Naive thymus-derived CD8-positive, alpha-beta T cell (primary cell): ENCODE data around the gene PSAP. TPM values are rescaled to one million over a fixed set of nuclear protein-coding genes. Genes with fewer than 3 reads are reported as not detected.

Source experiments
- ATAC-seq, 2 donors: fragments of 150-1000 bp; cut with Tn5 transposase in 1 of 2; sonication (Bioruptor Pico), chemical (Tn5 transposase) in 1 of 2; 1 replicate in 1 of 2; 2 replicates in 1 of 2; pipeline ENCODE4 v1.10.0; 2021; ENCODE audit warnings: mild to moderate bottlenecking in 2 of 2, moderate library complexity in 2 of 2
- POLR2A ChIA-PET: fragments of 350-600 bp; sonication (Branson Sonifier 250); formaldehyde crosslinking; loops from one replicate; lab custom pipeline; 2021; ENCODE audit warnings: antibody characterized with exemption; lab: Charles Lee
- DNase-seq, 10 donors: peaks; one replicate each; pipeline versions ENCODE4 v3.0.0 to v3.0.0-alpha.2; 2020 to 2022
- H3K27ac Mint-ChIP-seq, 10 donors: one replicate each; pipeline ENCODE4 v1.8.0; 2020 to 2022; ENCODE audit warnings: mild to moderate bottlenecking in 10 of 10, mixed read lengths in 10 of 10, moderate library complexity in 4 of 10, inconsistent platforms in 1 of 10
- H3K27me3 Mint-ChIP-seq, 5 donors: one replicate each; pipeline ENCODE4 v1.8.0; 2021 to 2022; ENCODE audit warnings: mixed read lengths in 5 of 5
- H3K36me3 Mint-ChIP-seq, 3 donors: one replicate each; pipeline ENCODE4 v1.8.0; 2020 to 2022; ENCODE audit warnings: mixed read lengths in 3 of 3, mild to moderate bottlenecking in 2 of 3, inconsistent platforms in 1 of 3
- H3K4me1 Mint-ChIP-seq, 4 donors: one replicate each; pipeline ENCODE4 v1.8.0; 2021 to 2022; ENCODE audit warnings: mixed read lengths in 4 of 4
- H3K4me3 Mint-ChIP-seq, 10 donors: one replicate each; pipeline ENCODE4 v1.8.0; 2020 to 2022; ENCODE audit warnings: mild to moderate bottlenecking in 10 of 10, mixed read lengths in 10 of 10, moderate library complexity in 6 of 10, inconsistent platforms in 1 of 10
- H3K9me3 Mint-ChIP-seq, 9 donors: one replicate each; pipeline ENCODE4 v1.8.0; 2020 to 2022; ENCODE audit warnings: mixed read lengths in 9 of 9, mild to moderate bottlenecking in 3 of 9, inconsistent platforms in 1 of 9, moderate library complexity in 1 of 9
- polyA plus RNA-seq, 3 donors: library from polyadenylated mRNA; unstranded; fragments of 300-500 nt; fragmentation: Illumina TruSeq; gene quantifications; one replicate each; pipeline ENCODE4 v1.2.3, GENCODE V29; 2021
- total RNA-seq, 8 experiments: library from RNA in 2 of 8; stranded (reverse) in 2 of 8; gene quantifications; one replicate each; pipeline ENCODE4 v1.2.3 and lab custom pipeline; 2021 to 2026

PSAP gene
- total and polyA plus RNA-seq, 5 experiments from 2014 or later = 203 to 442 (median 389) TPM

DNA sequence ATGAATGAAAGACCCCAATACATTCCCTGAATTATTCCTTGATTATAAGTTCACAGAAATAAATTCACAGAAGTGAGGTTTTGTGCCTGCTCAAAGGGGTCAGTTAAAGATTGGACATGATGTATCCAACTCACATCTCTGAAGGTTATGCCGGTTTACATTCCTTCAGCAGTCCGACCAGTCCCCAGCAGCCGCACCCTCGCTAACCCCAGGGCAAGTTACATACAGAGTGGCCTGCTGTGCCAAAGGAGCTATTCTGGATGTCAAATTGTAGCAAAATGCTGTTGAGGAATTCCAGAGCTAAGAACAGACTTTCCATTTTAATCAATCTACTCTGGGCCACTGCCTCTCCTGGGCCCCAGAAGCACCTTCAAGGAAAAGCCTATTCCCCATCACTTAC, 20.3 kb downstream of the PSAP start:
- H3K27ac Mint-ChIP-seq = peak overlapping the region in 1 of 10 donors; percentile 61
- H3K4me1 Mint-ChIP-seq = peaks cover 2 to 30% (median 9%) of the 10 kb centered on the region in 4 donors
- no peak for DNase-seq
- POLR2A ChIA-PET = no interaction called here
- H3K9me3 Mint-ChIP-seq = no peaks in the 10 kb centered on the region
- no peak overlapping the region for H3K4me3 Mint-ChIP-seq
- no peak for ATAC-seq
- H3K27me3 Mint-ChIP-seq = no peaks in the 10 kb centered on the region
- H3K36me3 Mint-ChIP-seq = peaks cover 5 to 74% (median 18%) of the 10 kb centered on the region in 3 donors

DNA sequence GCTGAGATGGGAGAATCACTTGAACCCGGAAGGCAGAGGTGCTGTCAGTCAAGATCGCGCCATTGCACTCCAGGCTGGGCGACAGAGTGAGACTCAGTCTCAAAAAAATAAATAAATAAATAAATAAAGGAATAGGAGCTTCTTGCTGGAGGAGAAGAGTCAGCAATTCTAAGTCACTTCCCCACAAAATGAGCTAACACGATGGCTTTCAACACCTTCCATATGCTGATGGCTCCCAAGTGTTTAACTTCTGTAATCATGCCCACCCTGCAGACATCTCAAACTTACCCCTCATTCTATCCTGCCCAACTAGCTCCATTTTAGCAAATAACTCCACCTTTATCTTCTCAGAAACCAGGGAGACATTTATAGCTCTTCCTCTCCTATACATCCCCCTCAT, 21.2 kb downstream of the PSAP start:
- ATAC-seq = no peak
- POLR2A ChIA-PET = interaction anchor here (0.8 kb wide), 1 partner anchor 11 kb away, joined by 4 read pairs; no protein-coding TSS in a partner anchor
- Mint-ChIP-seq H3K4me1 (peaks cover 0 to 27% (median 7%) of the 10 kb centered on the region in 4 donors), H3K27me3 (no peaks in the 10 kb centered on the region), H3K36me3 (peaks cover 5 to 81% (median 20%) of the 10 kb centered on the region in 3 donors), H3K4me3 (no peak overlapping the region), H3K27ac (peak overlapping the region in 2 of 10 donors; percentile 52 to 61), H3K9me3 (no peaks in the 10 kb centered on the region)
- DNase-seq = no peak

DNA sequence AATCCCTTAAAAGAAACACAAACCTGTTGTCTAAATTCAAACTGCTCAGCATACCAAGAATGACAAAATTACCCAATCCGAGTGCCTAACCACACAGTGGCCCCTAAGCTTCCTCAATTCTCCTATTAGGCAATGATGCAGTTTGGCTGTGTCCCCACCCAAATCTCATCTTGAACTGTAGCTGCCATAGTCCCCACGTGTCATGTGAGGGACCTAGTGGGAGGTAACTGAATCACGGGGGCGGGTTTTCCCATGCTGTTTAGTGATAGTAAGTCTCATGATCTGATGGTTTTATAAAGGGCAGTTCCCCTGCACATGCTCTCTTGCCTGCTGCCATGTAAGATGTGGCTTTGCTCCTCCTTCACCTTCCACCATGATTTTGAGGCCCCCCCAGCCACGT, 21.9 kb downstream of the PSAP start:
- H3K27ac Mint-ChIP-seq = peak overlapping the region in 1 of 10 donors; percentile 23
- peaks cover 0 to 20% (median 7%) of the 10 kb centered on the region in 4 donors for H3K4me1 Mint-ChIP-seq
- no peaks in the 10 kb centered on the region for H3K9me3 Mint-ChIP-seq
- POLR2A ChIA-PET = no interaction called here
- DNase-seq = no peak
- no peaks in the 10 kb centered on the region for H3K27me3 Mint-ChIP-seq
- H3K36me3 Mint-ChIP-seq = peaks cover 5 to 85% (median 20%) of the 10 kb centered on the region in 3 donors
- H3K4me3 Mint-ChIP-seq = peak overlapping the region in 1 of 10 donors; percentile 17
- ATAC-seq = no peak

DNA sequence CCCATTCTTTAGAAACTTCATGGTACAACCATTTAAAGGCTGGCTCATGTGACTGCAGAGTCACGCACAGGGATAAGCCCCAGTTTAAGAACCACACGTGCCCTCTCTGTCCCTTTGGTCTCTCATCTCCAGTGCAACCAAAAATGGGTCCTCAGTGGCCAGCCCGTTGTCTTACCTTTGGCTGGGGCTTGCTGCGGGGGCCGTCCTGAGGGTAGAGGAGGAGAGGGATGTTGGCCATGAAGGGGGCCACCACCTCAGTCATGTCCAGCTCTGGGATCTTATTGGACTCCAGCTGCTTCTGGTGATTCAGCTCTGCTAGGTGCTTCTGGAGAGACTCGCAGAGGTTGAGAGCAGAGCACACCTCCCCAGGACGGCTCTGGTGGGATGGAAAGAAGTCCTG, 22.3 kb downstream of the PSAP start:
- DNase-seq = no peak
- Mint-ChIP-seq H3K36me3 (peaks cover 5 to 81% (median 20%) of the 10 kb centered on the region in 3 donors), H3K4me3 (no peak overlapping the region), H3K9me3 (no peaks in the 10 kb centered on the region), H3K4me1 (peaks cover 0 to 17% (median 5%) of the 10 kb centered on the region in 4 donors), H3K27me3 (no peaks in the 10 kb centered on the region), H3K27ac (peak overlapping the region in 1 of 10 donors; percentile 44)
- no peak for ATAC-seq
- POLR2A ChIA-PET = no interaction called here

DNA sequence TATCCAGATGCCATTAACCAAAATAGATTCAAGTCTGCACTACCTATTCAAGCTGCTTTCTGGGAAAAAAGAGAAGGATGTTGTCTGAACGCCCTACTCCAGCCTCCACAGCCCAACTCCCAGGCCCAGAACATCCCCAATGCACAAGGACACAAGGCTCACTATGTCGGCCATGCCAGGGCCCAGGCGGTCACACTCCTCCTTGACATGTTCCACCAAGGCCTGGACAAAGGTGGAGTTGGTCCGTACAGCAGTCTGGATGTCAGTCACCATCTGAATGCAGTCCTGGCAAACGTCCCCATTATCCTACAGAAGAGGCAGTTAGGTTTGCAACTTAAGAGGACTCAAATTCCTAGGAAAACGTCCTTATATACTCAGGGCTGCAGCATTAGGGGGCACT, 23.2 kb downstream of the PSAP start:
- POLR2A ChIA-PET = no interaction called here
- Mint-ChIP-seq H3K36me3 (peaks cover 5 to 79% (median 20%) of the 10 kb centered on the region in 3 donors), H3K27me3 (no peaks in the 10 kb centered on the region), H3K9me3 (no peaks in the 10 kb centered on the region), H3K4me3 (no peak overlapping the region), H3K27ac (no peak overlapping the region), H3K4me1 (peaks cover 0 to 9% (median 2%) of the 10 kb centered on the region in 4 donors)
- DNase-seq = no peak
- ATAC-seq = no peak

DNA sequence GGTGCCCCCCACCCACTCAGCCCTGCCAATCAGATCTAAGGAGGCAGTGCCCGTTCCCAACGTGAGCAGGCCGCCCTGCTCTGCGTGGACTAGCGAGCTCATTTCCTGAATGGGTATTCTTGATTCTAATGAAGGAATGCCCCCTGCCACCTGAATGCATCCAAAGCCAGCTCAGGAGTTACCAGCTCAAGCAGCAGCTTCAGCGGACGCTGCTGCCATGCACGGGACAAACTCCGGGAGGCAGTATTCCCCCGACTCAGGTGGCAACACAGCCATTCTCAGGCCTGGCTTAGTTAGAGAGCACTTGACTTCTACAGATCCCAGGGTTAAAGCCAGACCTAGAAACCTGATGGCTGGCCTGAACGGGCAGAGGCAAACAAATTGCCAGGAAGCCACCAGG, 25.8 kb downstream of the PSAP start:
- no peak for ATAC-seq
- H3K9me3 Mint-ChIP-seq = no peaks in the 10 kb centered on the region
- no peak overlapping the region for H3K4me3 Mint-ChIP-seq
- POLR2A ChIA-PET = no interaction called here
- H3K4me1 Mint-ChIP-seq = peaks cover 0 to 23% (median 5%) of the 10 kb centered on the region in 4 donors
- H3K27me3 Mint-ChIP-seq = no peaks in the 10 kb centered on the region
- no peak for DNase-seq
- peaks cover 4 to 84% (median 16%) of the 10 kb centered on the region in 3 donors for H3K36me3 Mint-ChIP-seq
- H3K27ac Mint-ChIP-seq = no peak overlapping the region

DNA sequence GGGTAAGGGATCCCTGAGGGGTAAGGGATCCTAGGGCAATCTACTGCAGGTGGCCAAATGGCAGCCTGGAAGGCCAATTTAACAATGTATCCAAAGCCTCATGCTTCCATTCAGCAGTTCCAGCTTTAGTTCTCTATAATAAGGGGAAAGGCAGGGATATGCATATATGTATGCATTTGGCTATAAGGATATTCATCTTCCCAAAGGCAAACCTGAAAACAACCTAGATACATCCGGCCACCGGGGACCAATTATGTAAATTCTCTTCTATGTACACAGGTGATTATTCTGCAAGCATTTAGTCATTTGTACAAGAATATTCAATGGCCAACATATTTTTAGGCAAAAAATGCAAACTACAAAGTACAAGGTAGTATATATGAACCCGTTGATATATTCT, 26.7 kb downstream of the PSAP start:
- H3K27me3 Mint-ChIP-seq = no peaks in the 10 kb centered on the region
- peaks cover 0 to 84% (median 13%) of the 10 kb centered on the region in 3 donors for H3K36me3 Mint-ChIP-seq
- H3K9me3 Mint-ChIP-seq = no peaks in the 10 kb centered on the region
- H3K4me3 Mint-ChIP-seq = no peak overlapping the region
- POLR2A ChIA-PET = no interaction called here
- no peak for ATAC-seq
- DNase-seq = no peak
- H3K4me1 Mint-ChIP-seq = peaks cover 0 to 19% (median 4%) of the 10 kb centered on the region in 4 donors
- peak overlapping the region in 3 of 10 donors; percentile 65 to 75 (median 71) for H3K27ac Mint-ChIP-seq

DNA sequence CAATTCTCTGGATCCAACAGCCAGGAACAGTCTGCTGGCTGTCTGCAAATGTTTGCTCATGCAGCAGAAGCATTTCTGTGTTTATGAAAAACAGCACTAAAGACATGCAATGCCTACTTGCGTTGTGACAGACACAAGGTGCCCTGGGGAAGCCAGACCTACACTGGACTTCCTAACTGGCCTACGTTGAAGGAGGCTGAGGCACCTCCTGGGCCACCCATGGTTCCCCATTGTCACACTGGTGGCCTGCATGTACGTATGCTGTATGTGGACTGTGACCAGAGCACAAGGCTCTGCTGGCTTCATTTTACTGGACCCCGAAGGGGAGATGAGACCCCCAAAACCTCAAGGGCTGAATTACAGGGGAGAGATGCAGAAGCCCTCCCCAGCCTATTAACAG, 27.7 kb downstream of the PSAP start:
- POLR2A ChIA-PET = no interaction called here
- H3K36me3 Mint-ChIP-seq = peaks cover 0 to 84% (median 13%) of the 10 kb centered on the region in 3 donors
- peak overlapping the region in 2 of 10 donors; percentile 40 to 87 for H3K27ac Mint-ChIP-seq

DNA sequence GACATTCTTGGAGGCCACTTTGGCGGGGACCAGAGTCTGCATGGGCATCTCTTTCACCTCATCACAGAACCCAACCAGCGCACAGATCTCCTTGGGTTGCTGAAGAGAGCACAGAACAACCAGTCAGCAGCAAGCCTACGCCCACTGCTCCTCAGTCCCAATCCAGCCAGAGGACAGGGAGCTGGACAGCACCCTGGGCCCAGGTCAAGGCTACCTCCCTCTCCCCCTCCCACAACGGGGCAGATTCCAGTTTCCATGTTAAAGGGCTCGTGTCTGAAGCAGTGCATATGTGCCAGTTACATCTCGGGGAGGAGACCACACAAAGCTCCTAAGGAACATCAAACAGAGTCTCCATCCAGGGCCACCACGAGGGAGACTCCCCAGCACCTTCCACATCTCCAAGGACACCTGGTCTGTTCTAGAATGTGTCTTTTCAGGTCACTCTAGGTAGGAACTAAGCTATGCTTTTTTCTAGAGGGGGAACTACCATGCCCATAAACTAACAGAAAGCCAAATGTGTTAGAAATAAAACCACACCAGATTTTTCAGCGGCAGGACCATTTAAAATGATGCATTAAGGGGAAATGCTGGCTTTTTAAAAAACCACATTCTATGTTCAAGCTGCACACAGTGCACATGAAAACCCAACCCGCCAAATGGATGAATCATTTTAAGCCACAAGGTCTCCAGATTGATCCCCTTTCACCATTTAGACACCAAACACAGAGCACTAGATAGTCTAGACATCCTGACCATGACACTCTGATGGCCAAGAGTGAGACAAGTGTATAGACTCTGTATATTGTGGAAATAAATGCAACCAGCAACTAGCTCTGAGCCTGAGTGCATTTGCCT, 28.9 kb downstream of the PSAP start:
- ATAC-seq = no peak
- no peak for DNase-seq
- H3K36me3 Mint-ChIP-seq = peaks cover 0 to 85% (median 17%) of the 10 kb centered on the region in 3 donors
- H3K4me3 Mint-ChIP-seq = no peak overlapping the region
- H3K27me3 Mint-ChIP-seq = no peaks in the 10 kb centered on the region
- H3K9me3 Mint-ChIP-seq = no peaks in the 10 kb centered on the region
- peak overlapping the region in 7 of 10 donors; percentile 8 to 73 (median 66) for H3K27ac Mint-ChIP-seq
- POLR2A ChIA-PET = no interaction called here
- H3K4me1 Mint-ChIP-seq = peaks cover 0 to 19% (median 4%) of the 10 kb centered on the region in 4 donors

More for the DNA sequence above, 27.7 kb downstream of the PSAP start:
- Mint-ChIP-seq H3K27me3 (no peaks in the 10 kb centered on the region), H3K4me1 (peaks cover 0 to 19% (median 4%) of the 10 kb centered on the region in 4 donors), H3K4me3 (no peak overlapping the region), H3K9me3 (no peaks in the 10 kb centered on the region)
- ATAC-seq = no peak
- no peak for DNase-seq

DNA sequence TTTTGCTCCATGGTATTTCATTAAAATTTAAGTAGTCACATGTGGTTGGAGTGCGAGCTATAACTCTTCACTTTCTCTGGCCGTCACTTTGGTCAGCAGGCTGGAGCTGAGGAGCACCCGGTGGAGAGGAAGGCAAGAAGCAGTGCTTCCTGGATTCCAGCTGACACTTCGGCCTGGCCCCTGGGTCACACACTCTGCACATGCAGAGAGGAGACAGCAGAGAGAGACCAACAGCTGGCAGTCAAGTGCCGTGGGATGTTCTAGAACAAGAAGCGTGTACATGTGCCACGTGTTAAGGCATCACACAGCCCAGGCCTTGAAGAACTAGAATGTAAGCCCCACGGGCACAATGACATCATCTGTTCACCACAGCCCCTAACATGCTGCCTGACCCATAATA, 30.1 kb downstream of the PSAP start:
- DNase-seq = no peak
- H3K27me3 Mint-ChIP-seq = no peaks in the 10 kb centered on the region
- H3K4me3 Mint-ChIP-seq = no peak overlapping the region
- peaks cover 0 to 84% (median 17%) of the 10 kb centered on the region in 3 donors for H3K36me3 Mint-ChIP-seq
- H3K27ac Mint-ChIP-seq = peak overlapping the region in 2 of 10 donors; percentile 37 to 62
- no peak for ATAC-seq
- H3K9me3 Mint-ChIP-seq = no peaks in the 10 kb centered on the region
- POLR2A ChIA-PET = no interaction called here
- peaks cover 0 to 19% (median 4%) of the 10 kb centered on the region in 4 donors for H3K4me1 Mint-ChIP-seq

DNA sequence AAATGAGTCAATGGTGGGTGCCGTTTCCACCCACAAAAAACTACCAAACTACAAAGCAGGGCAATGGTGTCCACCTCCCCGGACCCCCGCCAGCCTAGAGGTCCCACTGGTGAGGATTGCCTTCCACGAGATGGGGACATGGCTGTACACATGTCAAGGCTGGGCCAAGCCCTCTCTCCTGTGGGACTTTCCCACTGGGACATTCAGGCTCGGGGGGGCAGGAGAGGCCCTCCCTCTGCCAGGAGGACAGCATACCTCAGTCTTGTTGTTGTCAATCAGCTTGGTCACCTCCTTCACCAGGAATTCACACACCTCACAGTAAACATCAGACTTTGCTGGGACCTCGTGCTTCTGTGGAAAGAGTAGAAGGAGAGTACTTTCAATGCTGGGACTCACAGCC, 31.1 kb downstream of the PSAP start:
- ATAC-seq = no peak

DNA sequence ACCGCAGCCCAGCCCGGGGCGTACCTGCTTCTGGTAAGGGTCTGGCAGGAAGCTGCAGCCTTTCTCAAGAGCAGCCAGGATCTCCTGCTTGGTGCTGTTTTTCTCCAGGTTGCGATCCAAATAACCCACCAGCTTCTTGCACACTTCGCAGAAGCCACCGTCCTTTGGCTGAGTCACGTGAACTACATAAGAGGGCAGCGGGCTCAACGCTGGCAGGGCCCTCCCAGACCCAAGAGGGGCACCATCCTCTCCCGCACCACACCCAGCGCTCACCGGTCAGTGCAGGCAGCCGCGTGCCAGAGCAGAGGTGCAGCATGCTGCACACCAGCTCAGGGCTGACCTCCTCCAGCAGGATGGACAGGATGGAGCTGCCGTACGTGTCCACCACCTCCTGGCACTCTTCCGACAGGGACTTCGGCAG, 31.6 kb downstream of the PSAP start:
- H3K9me3 Mint-ChIP-seq = no peaks in the 10 kb centered on the region
- H3K36me3 Mint-ChIP-seq = peaks cover 0 to 75% (median 13%) of the 10 kb centered on the region in 3 donors
- H3K27me3 Mint-ChIP-seq = no peaks in the 10 kb centered on the region
- POLR2A ChIA-PET = interaction anchor here (1.3 to 1.9 kb wide), 2 partner anchors 10 to 46 kb away, joined by 3 to 4 read pairs; partner anchors contain the start of gene VSIR
- peaks cover 0 to 19% (median 4%) of the 10 kb centered on the region in 4 donors for H3K4me1 Mint-ChIP-seq
- ATAC-seq (no peak), DNase-seq (no peak)
- H3K4me3 Mint-ChIP-seq = no peak overlapping the region
- peak overlapping the region in 1 of 10 donors; percentile 82 for H3K27ac Mint-ChIP-seq

More for the DNA sequence above, 31.1 kb downstream of the PSAP start:
- Mint-ChIP-seq H3K27ac (no peak overlapping the region), H3K9me3 (no peaks in the 10 kb centered on the region), H3K27me3 (no peaks in the 10 kb centered on the region), H3K36me3 (peaks cover 0 to 80% (median 13%) of the 10 kb centered on the region in 3 donors), H3K4me1 (peaks cover 0 to 19% (median 4%) of the 10 kb centered on the region in 4 donors), H3K4me3 (no peak overlapping the region)
- POLR2A ChIA-PET = no interaction called here
- DNase-seq = no peak
